UCSD-AML1 (cell line): Measurements from ENCODE around the gene CCDC157.
A peak's percentile ranks its signal among the peaks of the same experiment; 100 is the strongest.

Experiments
- DNase-seq: peaks from one replicate; lab custom pipeline; 2025; ENCODE audit not compliant: unreplicated experiment; lab: John Stamatoyannopoulos, UW

CCDC157 gene

GRCh38 chr22:30411780-30412179 is 55.0 kb downstream of the CCDC157 start:
- no peak for DNase-seq

- DNase-seq, result no peak
Measured at GRCh38 chr22:30413001-30413400, 56.2 kb downstream of the CCDC157 start.

DNA sequence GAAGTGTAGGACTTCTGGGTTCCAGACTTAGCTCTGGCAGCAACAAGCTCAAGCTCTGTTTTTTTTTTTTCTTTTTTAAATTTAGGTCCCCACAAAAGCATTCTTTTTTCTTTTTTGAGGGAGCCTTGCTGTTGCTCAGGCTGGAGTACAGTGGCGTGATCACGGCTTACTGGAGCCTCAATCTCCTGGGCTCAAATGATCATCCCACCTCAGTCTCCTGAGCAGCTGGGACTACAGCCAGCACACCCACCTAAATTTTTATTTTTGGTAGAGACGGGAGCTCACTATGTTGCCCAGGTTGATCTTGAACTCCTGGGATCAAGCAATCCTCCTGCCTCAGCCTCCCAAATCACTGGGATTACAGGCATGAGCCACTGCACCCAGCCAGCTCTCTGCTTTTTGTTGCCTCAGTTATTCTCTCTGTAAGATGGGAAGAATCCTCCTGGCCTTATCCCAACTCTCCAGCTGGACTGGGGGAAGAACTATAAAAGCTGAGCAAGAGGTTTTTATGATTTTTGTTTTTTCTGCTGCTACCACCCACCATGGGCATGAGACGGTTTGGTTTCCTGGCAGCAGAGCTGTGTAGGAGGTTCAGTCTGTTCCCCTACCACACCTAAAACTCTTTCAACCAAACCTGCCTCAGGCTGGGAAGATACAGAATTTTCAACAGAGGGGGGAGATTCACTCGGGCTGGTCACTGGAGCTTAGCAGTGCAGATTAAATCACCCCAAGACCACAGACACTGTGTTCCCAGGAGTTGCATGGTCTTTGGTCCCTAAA is 57.1 kb downstream of the CCDC157 start:
- DNase-seq, result no peak

DNA sequence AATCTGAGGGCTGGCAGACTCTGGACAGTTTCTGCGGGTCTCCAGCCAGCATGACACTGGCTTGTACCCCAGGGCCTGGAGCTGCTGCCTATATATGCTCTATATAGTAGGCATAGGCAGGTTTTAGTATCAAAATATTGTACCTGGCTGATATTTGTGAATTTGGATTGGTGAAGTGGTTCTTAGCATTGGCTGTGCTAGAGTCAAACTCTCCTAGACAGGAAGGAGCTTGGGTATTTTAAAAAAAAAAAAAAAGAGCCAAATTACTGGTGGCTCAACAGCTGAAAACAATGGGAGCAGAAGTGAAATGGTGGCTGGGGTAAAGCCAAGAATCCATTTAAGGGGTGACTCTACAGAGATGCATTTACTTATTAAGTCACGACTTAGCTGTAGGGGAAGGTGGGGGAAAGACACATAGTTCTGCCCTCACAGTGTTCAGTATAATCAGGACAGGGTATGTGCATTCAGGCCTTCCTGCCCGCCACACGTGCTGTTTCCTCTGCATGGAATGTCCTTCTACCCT is 57.8 kb downstream of the CCDC157 start:
- DNase-seq, result no peak

- DNase-seq, result no peak
Measured at GRCh38 chr22:30416403-30416802, 59.6 kb downstream of the CCDC157 start.

- DNase-seq, result no peak
Measured at GRCh38 chr22:30416837-30417236, 60.0 kb downstream of the CCDC157 start.

DNA sequence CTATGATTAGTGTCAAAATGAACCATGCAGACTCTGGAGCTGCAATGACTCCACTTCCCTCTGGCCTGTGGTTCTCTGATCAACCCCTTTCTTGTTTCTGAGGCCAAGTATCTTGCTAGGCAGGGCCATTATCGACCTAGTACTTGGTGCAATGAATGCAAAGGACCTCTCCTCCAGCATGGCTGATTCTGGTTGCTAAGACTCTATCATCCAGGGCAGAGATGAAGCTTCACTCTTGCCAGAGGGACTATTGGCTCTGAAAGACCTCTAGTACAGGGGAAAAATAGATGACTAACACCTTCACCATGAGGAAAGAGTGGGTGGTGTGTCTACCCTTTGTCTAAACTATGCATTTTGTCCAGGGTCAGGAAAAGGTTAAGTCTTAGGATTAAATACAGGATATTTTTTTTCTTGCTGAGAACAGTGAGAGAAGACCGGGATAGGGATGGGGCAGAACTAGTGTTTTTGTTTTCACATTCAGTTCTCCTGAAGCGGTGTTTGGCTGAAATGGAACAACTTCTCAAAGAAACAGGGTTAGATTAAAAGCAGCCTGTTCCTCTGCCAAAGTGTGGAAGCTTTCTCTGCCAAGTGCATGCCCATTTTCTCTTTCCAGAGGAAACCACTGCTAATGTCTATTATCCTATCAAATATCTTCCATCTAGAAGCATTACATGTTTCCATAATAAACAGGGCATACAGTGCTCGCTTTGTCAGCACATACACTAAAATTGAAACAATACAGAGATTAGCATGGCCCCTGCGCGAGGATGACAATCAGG is 63.7 kb downstream of the CCDC157 start:
- DNase-seq, result no peak

DNA sequence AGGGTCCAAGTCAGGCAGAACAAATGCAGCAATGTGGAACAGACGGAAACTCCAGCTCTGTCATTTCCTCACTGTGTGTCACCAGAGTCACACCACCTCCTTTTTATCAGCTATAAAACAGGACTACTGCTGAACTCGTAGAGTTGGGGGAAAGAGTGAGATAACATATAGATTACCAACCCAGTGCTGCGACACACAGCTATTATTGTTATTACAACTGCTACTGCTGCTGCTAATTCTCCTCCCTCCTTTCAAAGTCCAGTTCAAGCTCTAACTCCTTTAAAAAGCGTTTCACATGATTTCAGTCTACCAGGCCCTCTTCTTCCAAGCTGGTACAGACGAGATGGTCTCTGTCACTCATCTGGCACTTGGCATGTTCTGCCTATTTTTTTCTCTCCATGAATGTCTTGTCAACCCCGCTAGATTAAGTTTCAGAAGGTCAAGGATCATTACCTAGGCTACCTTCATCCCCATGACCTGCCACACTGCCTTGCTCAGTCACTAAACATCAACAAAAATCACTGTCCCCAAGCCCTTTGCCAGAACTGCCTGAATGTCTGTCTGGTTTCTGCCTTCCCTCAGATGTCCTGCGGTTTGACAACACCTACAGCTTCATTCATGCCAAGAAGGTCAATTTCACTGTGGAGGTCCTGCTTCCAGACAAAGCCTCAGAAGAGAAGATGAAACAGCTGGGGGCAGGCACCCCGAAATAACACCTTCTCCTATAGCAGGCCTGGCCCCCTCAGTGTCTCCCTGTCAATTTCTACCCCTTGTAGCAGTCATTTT is 65.1 kb downstream of the CCDC157 start:
- no peak for DNase-seq

DNA sequence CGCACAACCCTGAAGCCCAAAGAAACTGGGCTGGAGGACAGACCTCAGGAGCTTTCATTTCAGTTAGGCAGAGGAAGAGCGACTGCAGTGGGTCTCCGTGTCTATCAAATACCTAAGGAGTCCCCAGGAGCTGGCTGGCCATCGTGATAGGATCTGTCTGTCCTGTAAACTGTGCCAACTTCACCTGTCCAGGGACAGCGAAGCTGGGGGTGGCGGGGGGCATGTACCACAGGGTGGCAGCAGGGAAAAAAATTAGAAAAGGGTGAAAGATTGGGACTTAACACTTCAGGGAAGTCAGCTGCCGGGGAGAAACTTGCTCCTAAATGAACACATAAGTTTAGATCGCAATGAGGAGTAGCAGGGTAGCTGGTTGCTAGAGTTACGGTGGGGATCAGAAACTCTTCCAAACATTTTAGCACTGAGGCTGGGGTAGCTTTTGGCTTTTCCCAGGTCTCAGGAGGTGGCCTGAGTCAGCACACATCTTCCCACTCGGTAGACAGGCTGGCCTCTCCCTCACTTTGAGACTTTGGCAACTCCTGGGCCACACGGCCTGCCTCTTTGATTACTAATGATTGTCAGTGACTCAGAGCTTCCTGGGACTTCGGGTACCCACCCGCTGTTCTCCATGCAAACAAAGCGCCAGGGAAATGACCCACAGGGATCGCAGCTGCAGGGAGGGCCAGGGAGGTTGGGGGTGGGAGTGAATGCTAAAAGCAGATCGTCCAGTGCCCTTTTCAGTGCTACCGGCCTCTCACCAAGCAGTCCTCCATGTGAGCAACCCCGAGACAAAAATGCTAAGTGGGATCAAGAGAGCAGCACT is 65.9 kb downstream of the CCDC157 start:
- peak; percentile 63 for DNase-seq

- DNase-seq, result no peak
Measured at GRCh38 chr22:30423301-30423958, 66.6 kb downstream of the CCDC157 start.

GRCh38 chr22:30423959-30424533 is 67.2 kb downstream of the CCDC157 start:
- peak; percentile 99 for DNase-seq

- DNase-seq, result no peak
Measured at GRCh38 chr22:30424534-30425326, 67.9 kb downstream of the CCDC157 start.

- DNase-seq, result no peak
Measured at GRCh38 chr22:30425327-30425615, 68.5 kb downstream of the CCDC157 start.

GRCh38 chr22:30425616-30426387 is 69.0 kb downstream of the CCDC157 start, which contains the start of gene MTFP1:
Gene MTFP1, plus strand, starts transcription at chr22:30425768. Its CDS starts 112 bp downstream, at chr22:30425880.
- peak; percentile 64 for DNase-seq
